HEK293 (cell line): Measurements from ENCODE around the gene LYZL2.

Experiments used
- CTCF ChIA-PET: fragments of 350-600 bp; formaldehyde crosslinking; extraction: SDS; loops from one replicate; lab custom pipeline; 2021; ENCODE audit warnings: antibody characterized with exemption; lab: Yijun Ruan, JAX
- POLR2A ChIA-PET: fragments of 300-600 bp; formaldehyde crosslinking; extraction: SDS; loops from one replicate; lab custom pipeline; 2020; ENCODE audit warnings: antibody characterized with exemption, inconsistent platforms; lab: Yijun Ruan, JAX
- H3K27ac ChIP-seq: fragments of 200-500 bp; sonication (Bioruptor generic); 2 replicates; pipeline ENCODE4 v1.5.1; 2014; ENCODE audit warnings: low read depth, low read length, control low read depth, inconsistent platforms; ENCODE audit errors: extremely low read depth
- H3K36me3 ChIP-seq, 2 experiments: fragments of 200-500 bp in 1 of 2; sonication (Bioruptor generic) in 1 of 2; 1 replicate in 1 of 2; 2 replicates in 1 of 2; pipeline ENCODE4 v1.5.1; 2014 to 2017; ENCODE audit warnings: inconsistent platforms in 2 of 2, low read length in 2 of 2; ENCODE audit not compliant: control insufficient read depth in 2 of 2, insufficient read depth in 1 of 2
- H3K4me1 ChIP-seq: fragments of 200-500 bp; sonication (Bioruptor generic); 2 replicates; pipeline ENCODE4 v1.5.1; 2014; ENCODE audit warnings: mild to moderate bottlenecking, low read length, inconsistent platforms; ENCODE audit not compliant: control insufficient read depth, insufficient read depth
- H3K4me3 ChIP-seq: 2 replicates; pipeline ENCODE4 v1.5.1; 2011; ENCODE audit warnings: low read depth, mild to moderate bottlenecking, control low read depth, low read length, moderate library complexity
- H3K9me3 ChIP-seq: fragments of 200-500 bp; sonication (Bioruptor generic); 2 replicates; pipeline ENCODE4 v1.5.1; 2014; ENCODE audit warnings: low read depth, low read length, inconsistent platforms; ENCODE audit not compliant: control insufficient read depth, insufficient read depth
- EGR2 ChIP-seq: fragments of 450-650 bp; formaldehyde crosslinking; IDR thresholded peaks from 2 replicates; pipeline ENCODE4 v1.5.1; 2016; ENCODE audit warnings: low read depth, missing biosample characterization, missing genetic modification characterization
- GLIS1 ChIP-seq: fragments of 450-650 bp; formaldehyde crosslinking; IDR thresholded peaks from 2 replicates; pipeline ENCODE4 v1.5.1; 2016; ENCODE audit warnings: missing biosample characterization, missing genetic modification characterization
- KLF10 ChIP-seq: fragments of 450-650 bp; IDR thresholded peaks from 2 replicates; pipeline ENCODE4 v1.5.1; 2018; ENCODE audit warnings: missing biosample characterization, mild to moderate bottlenecking, missing genetic modification characterization
- MYNN ChIP-seq: fragments of 450-650 bp; formaldehyde crosslinking; IDR thresholded peaks from 2 replicates; pipeline ENCODE4 v1.5.1; 2016; ENCODE audit warnings: missing biosample characterization, missing genetic modification characterization, borderline replicate concordance
- PRDM1 ChIP-seq: fragments of 450-650 bp; formaldehyde crosslinking; IDR thresholded peaks from 2 replicates; pipeline ENCODE4; 2016; ENCODE audit warnings: missing biosample characterization, missing genetic modification characterization
- SCRT2 ChIP-seq: fragments of 450-650 bp; formaldehyde crosslinking; IDR thresholded peaks from 2 replicates; pipeline ENCODE4 v1.5.1; 2016; ENCODE audit warnings: missing biosample characterization, missing genetic modification characterization
- ZFHX2 ChIP-seq: fragments of 450-650 bp; formaldehyde crosslinking; conservative IDR thresholded peaks from 2 replicates; pipeline ENCODE4 v1.5.1; 2016; ENCODE audit warnings: missing biosample characterization, missing genetic modification characterization
- ZNF335 ChIP-seq: fragments of 450-650 bp; formaldehyde crosslinking; conservative IDR thresholded peaks from 2 replicates; pipeline ENCODE4 v1.5.1; 2016; ENCODE audit warnings: missing biosample characterization, missing genetic modification characterization
- ZNF341 ChIP-seq: fragments of 450-650 bp; formaldehyde crosslinking; IDR thresholded peaks from 2 replicates; pipeline ENCODE4; 2016; ENCODE audit warnings: low read depth, missing biosample characterization, missing genetic modification characterization
- ZNF610 ChIP-seq: fragments of 450-650 bp; formaldehyde crosslinking; IDR thresholded peaks from 2 replicates; pipeline ENCODE4 v1.5.1; 2016; ENCODE audit warnings: missing biosample characterization, missing genetic modification characterization, borderline replicate concordance
- ZNF654 ChIP-seq: fragments of 450-650 bp; formaldehyde crosslinking; IDR thresholded peaks from 2 replicates; pipeline ENCODE4 v1.5.1; 2016; ENCODE audit warnings: low read depth, missing biosample characterization, missing genetic modification characterization
- ZNF658 ChIP-seq: fragments of 450-650 bp; formaldehyde crosslinking; IDR thresholded peaks from 2 replicates; pipeline ENCODE4; 2016; ENCODE audit warnings: missing biosample characterization, missing genetic modification characterization
- ZNF837 ChIP-seq: fragments of 450-650 bp; formaldehyde crosslinking; IDR thresholded peaks from 2 replicates; pipeline ENCODE4 v1.5.1; 2016; ENCODE audit warnings: missing biosample characterization, missing genetic modification characterization
- TF ChIP-seq, protein P1 (sequence below): fragments of 450-650 bp; formaldehyde crosslinking; IDR thresholded peaks from 2 replicates; pipeline ENCODE4 v1.5.1; 2016; ENCODE audit warnings: missing biosample characterization, missing genetic modification characterization
- TF ChIP-seq, protein P2 (sequence below): IDR thresholded peaks from 2 replicates; pipeline ENCODE4 v1.6.1; 2011; ENCODE audit warnings: mild to moderate bottlenecking, low read depth, low read length, borderline replicate concordance
- TF ChIP-seq, protein P3 (sequence below): fragments of 450-650 bp; formaldehyde crosslinking; IDR thresholded peaks from 2 replicates; pipeline ENCODE4 v1.5.1; 2016; ENCODE audit warnings: missing biosample characterization, missing genetic modification characterization
- TF ChIP-seq, protein P4 (sequence below): fragments of 450-650 bp; formaldehyde crosslinking; IDR thresholded peaks from 2 replicates; pipeline ENCODE4 v1.5.1; 2016; ENCODE audit warnings: missing biosample characterization, missing genetic modification characterization

The LYZL2 gene

DNA sequence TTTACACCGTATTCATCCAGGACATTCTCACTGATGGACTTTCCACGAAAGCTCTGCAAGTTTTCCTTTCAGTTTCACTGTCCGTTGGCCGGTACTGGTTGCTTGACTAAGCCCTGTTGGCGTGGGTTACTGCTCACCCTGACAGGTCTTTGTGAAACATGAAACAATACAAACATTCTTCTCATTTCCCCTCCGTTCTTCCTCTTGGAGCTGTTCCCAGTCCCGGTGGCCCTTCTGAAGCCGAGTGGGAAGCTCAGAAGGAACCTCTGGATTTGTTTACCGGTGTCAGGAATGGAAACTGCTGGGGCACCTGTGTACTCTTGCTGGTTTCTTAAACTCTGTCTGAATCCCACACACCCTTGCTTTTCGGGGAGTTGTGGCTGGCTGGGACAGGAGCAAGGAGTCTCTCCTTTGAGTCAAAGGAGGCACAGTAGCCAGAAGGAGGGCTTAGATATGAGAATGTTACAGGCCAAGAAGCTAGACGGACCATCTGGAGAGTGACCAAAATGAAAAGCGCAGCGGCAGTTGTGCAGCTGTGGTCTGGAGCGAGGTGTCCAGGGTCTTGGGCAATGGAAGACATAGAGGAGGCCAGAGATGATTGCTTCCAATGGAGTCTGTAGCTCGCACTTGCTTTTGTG is 45.7 kb downstream of the LYZL2 start:
- Histone ChIP-seq H3K4me1 (no peaks in the 10 kb centered on the region), H3K4me3 (no peak overlapping the region), H3K36me3 (no peaks in the 10 kb centered on the region)
- CTCF ChIA-PET = interaction anchor here (0.6 to 4.1 kb wide), 7 partner anchors 7 to 191 kb away, joined by 3 to 37 read pairs (median 5); no protein-coding TSS in a partner anchor
- TF ChIP-seq PRDM1 (tag by site-specific recombination) (peak; percentile 86), ZNF654 (tag by site-specific recombination) (no peak), GLIS1 (tag by site-specific recombination) (peak; percentile 34), ZFHX2 (tag by site-specific recombination) (0 out of 2 replicates have a peak, but pooled peaks have one; percentile 18), ZNF335 (tag by site-specific recombination) (peak; percentile 49), ZNF341 (tag by site-specific recombination) (no peak), KLF10 (no peak), MYNN (tag by site-specific recombination) (no peak), ZNF658 (tag by site-specific recombination) (no peak), EGR2 (0 out of 2 replicates have a peak, but pooled peaks have one; percentile 9), SCRT2 (peak; percentile 49; the same call in 1 of the 2 replicates), ZNF837 (no peak)
- TF ChIP-seq, protein P1, sequence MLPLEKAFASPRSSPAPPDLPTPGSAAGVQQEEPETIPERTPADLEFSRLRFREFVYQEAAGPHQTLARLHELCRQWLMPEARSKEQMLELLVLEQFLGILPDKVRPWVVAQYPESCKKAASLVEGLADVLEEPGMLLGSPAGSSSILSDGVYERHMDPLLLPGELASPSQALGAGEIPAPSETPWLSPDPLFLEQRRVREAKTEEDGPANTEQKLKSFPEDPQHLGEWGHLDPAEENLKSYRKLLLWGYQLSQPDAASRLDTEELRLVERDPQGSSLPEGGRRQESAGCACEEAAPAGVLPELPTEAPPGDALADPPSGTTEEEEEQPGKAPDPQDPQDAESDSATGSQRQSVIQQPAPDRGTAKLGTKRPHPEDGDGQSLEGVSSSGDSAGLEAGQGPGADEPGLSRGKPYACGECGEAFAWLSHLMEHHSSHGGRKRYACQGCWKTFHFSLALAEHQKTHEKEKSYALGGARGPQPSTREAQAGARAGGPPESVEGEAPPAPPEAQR = no peak
- TF ChIP-seq, protein P2, sequence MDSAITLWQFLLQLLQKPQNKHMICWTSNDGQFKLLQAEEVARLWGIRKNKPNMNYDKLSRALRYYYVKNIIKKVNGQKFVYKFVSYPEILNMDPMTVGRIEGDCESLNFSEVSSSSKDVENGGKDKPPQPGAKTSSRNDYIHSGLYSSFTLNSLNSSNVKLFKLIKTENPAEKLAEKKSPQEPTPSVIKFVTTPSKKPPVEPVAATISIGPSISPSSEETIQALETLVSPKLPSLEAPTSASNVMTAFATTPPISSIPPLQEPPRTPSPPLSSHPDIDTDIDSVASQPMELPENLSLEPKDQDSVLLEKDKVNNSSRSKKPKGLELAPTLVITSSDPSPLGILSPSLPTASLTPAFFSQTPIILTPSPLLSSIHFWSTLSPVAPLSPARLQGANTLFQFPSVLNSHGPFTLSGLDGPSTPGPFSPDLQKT = no peak
- TF ChIP-seq, protein P3, sequence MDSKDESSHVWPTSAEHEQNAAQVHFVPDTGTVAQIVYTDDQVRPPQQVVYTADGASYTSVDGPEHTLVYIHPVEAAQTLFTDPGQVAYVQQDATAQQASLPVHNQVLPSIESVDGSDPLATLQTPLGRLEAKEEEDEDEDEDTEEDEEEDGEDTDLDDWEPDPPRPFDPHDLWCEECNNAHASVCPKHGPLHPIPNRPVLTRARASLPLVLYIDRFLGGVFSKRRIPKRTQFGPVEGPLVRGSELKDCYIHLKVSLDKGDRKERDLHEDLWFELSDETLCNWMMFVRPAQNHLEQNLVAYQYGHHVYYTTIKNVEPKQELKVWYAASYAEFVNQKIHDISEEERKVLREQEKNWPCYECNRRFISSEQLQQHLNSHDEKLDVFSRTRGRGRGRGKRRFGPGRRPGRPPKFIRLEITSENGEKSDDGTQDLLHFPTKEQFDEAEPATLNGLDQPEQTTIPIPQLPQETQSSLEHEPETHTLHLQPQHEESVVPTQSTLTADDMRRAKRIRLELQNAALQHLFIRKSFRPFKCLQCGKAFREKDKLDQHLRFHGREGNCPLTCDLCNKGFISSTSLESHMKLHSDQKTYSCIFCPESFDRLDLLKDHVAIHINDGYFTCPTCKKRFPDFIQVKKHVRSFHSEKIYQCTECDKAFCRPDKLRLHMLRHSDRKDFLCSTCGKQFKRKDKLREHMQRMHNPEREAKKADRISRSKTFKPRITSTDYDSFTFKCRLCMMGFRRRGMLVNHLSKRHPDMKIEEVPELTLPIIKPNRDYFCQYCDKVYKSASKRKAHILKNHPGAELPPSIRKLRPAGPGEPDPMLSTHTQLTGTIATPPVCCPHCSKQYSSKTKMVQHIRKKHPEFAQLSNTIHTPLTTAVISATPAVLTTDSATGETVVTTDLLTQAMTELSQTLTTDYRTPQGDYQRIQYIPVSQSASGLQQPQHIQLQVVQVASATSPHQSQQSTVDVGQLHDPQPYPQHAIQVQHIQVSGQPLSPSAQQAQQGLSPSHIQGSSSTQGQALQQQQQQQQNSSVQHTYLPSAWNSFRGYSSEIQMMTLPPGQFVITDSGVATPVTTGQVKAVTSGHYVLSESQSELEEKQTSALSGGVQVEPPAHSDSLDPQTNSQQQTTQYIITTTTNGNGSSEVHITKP (tag by site-specific recombination) = 0 out of 2 replicates have a peak, but pooled peaks have one; percentile 37
- TF ChIP-seq, all 188 proteins: peak for 7
- no peak overlapping the region for H3K27ac ChIP-seq
- no peaks in the 10 kb centered on the region for H3K9me3 ChIP-seq
- POLR2A ChIA-PET = interaction anchor here (0.7 kb wide), 1 partner anchor 150 kb away, joined by 5 read pairs; no protein-coding TSS in a partner anchor

DNA sequence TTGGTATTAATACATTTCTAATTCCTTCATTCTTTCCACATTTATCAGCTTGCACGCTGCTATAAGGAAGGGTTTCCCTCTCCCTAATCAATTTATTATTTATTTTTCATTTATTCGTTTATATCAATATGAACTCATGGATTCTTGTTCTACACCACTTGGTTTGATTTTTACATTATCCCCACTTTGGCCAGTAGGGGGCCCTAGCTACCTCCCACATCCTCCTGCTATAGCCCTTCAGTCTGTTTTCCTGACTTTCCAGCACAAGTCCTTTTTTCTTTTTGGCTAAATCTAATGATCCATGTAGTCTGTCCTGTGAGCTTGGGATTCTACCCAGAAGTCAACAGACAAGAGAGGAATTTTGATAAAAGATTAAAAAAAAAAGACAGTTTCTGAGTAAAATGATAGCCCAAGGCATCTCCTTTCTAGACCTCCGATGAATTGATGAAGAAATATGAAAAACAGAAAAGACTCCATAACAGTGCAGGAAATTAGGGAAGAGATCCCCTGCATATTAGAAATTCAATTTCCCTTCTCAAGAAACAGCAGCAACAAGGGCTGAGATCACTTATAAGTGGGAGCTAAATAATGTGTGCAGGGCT is 47.7 kb downstream of the LYZL2 start:
- no peaks in the 10 kb centered on the region for H3K4me1 ChIP-seq
- TF ChIP-seq ZNF610 (tag by site-specific recombination) (no peak), ZNF654 (tag by site-specific recombination) (peak; percentile 65)
- TF ChIP-seq, protein P4, sequence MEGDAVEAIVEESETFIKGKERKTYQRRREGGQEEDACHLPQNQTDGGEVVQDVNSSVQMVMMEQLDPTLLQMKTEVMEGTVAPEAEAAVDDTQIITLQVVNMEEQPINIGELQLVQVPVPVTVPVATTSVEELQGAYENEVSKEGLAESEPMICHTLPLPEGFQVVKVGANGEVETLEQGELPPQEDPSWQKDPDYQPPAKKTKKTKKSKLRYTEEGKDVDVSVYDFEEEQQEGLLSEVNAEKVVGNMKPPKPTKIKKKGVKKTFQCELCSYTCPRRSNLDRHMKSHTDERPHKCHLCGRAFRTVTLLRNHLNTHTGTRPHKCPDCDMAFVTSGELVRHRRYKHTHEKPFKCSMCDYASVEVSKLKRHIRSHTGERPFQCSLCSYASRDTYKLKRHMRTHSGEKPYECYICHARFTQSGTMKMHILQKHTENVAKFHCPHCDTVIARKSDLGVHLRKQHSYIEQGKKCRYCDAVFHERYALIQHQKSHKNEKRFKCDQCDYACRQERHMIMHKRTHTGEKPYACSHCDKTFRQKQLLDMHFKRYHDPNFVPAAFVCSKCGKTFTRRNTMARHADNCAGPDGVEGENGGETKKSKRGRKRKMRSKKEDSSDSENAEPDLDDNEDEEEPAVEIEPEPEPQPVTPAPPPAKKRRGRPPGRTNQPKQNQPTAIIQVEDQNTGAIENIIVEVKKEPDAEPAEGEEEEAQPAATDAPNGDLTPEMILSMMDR = peak; percentile 34; the same call in 1 of the 2 replicates
- H3K4me3 ChIP-seq = no peak overlapping the region
- POLR2A ChIA-PET = interaction anchor here (0.7 kb wide), 1 partner anchor 212 kb away, joined by 3 read pairs; no protein-coding TSS in a partner anchor
- no peak overlapping the region for H3K27ac ChIP-seq
- CTCF ChIA-PET = interaction anchor here (0.6 to 4.1 kb wide), 29 partner anchors 9 to 756 kb away, joined by 3 to 37 read pairs (median 6); no protein-coding TSS in a partner anchor
- H3K9me3 ChIP-seq = no peaks in the 10 kb centered on the region
- H3K36me3 ChIP-seq = no peaks in the 10 kb centered on the region
